Naive thymus-derived CD4-positive, alpha-beta T cell (primary cell): Measurements from ENCODE around the gene COL4A1. TPM values are rescaled to one million over a fixed set of nuclear protein-coding genes. Genes with fewer than 3 reads are reported as not detected.

ENCODE experiments used
- ATAC-seq: fragments of 150-1000 bp; cut with Tn5 transposase; 2 replicates; pipeline ENCODE4 v1.10.0; 2021; ENCODE audit warnings: mild to moderate bottlenecking, moderate library complexity
- CTCF ChIA-PET: fragments of 350-600 bp; sonication (Branson Sonifier 250); formaldehyde crosslinking; loops from one replicate; lab custom pipeline; 2021; ENCODE audit warnings: antibody characterized with exemption; lab: Charles Lee
- POLR2A ChIA-PET: fragments of 350-600 bp; sonication (Branson Sonifier 250); formaldehyde crosslinking; loops from one replicate; lab custom pipeline; 2021; ENCODE audit warnings: antibody characterized with exemption, inconsistent platforms; lab: Charles Lee
- DNase-seq, 9 donors: peaks; one replicate each; pipeline versions ENCODE4 v3.0.0 to v3.0.0-alpha.2; 2020 to 2022; ENCODE audit warnings: mixed read lengths in 1 of 9
- H3K27ac ChIP-seq: one replicate; pipeline ENCODE4 v1.7.0; 2013; ENCODE audit warnings: mild to moderate bottlenecking, low read depth, low read length, moderate library complexity
- H3K27me3 ChIP-seq, 2 donors: one replicate each; pipeline ENCODE4 v1.7.0; 2013; ENCODE audit warnings: low read length in 2 of 2, mild to moderate bottlenecking in 2 of 2, moderate library complexity in 2 of 2; ENCODE audit not compliant: control insufficient read depth in 2 of 2, insufficient read depth in 2 of 2
- H3K36me3 ChIP-seq, 3 experiments: 1 replicate in 2 of 3; 2 replicates in 1 of 3; pipeline ENCODE4 v1.7.0; 2013; ENCODE audit warnings: low read length in 3 of 3, mild to moderate bottlenecking in 3 of 3, moderate library complexity in 1 of 3; ENCODE audit not compliant: insufficient read depth in 3 of 3, control insufficient read depth in 2 of 3
- H3K4me1 ChIP-seq, 2 donors: one replicate each; pipeline ENCODE4 v1.7.0; 2013; ENCODE audit warnings: low read length in 2 of 2, mild to moderate bottlenecking in 2 of 2, moderate library complexity in 1 of 2; ENCODE audit not compliant: control insufficient read depth in 2 of 2, insufficient read depth in 2 of 2
- H3K4me3 ChIP-seq: 2 replicates; pipeline ENCODE4 v1.7.0; 2013; ENCODE audit warnings: mild to moderate bottlenecking, low read length
- H3K9me3 ChIP-seq, 3 experiments: 1 replicate in 2 of 3; 2 replicates in 1 of 3; pipeline ENCODE4 v1.7.0; 2013; ENCODE audit warnings: low read length in 3 of 3; ENCODE audit not compliant: control insufficient read depth in 2 of 3
- H3K27ac Mint-ChIP-seq, 9 donors: one replicate each; pipeline ENCODE4 v1.8.0; 2020 to 2022; ENCODE audit warnings: mixed read lengths in 9 of 9, mild to moderate bottlenecking in 8 of 9, moderate library complexity in 5 of 9, inconsistent platforms in 2 of 9
- H3K27me3 Mint-ChIP-seq, 5 donors: one replicate each; pipeline ENCODE4 v1.8.0; 2021 to 2022; ENCODE audit warnings: mixed read lengths in 5 of 5, mild to moderate bottlenecking in 1 of 5
- H3K36me3 Mint-ChIP-seq, 5 donors: one replicate each; pipeline ENCODE4 v1.8.0; 2020 to 2022; ENCODE audit warnings: mixed read lengths in 5 of 5, mild to moderate bottlenecking in 3 of 5, inconsistent platforms in 1 of 5
- H3K4me1 Mint-ChIP-seq, 7 donors: one replicate each; pipeline ENCODE4 v1.8.0; 2020 to 2022; ENCODE audit warnings: mixed read lengths in 7 of 7, mild to moderate bottlenecking in 3 of 7, inconsistent platforms in 1 of 7
- H3K4me3 Mint-ChIP-seq, 10 donors: one replicate each; pipeline ENCODE4 v1.8.0; 2020 to 2022; ENCODE audit warnings: mild to moderate bottlenecking in 10 of 10, mixed read lengths in 10 of 10, moderate library complexity in 6 of 10, inconsistent platforms in 2 of 10
- H3K9me3 Mint-ChIP-seq, 11 donors: one replicate each; pipeline ENCODE4 v1.8.0; 2020 to 2022; ENCODE audit warnings: mixed read lengths in 11 of 11, mild to moderate bottlenecking in 4 of 11, inconsistent platforms in 1 of 11, moderate library complexity in 1 of 11
- intact Hi-C, 2 donors: fragments of 100-400 bp; cut with micrococcal nuclease; formaldehyde crosslinking; loops; one replicate each; pipeline ENCODE4 v1.15.1; 2023
- polyA plus RNA-seq, 2 donors: library from polyadenylated mRNA; unstranded; fragments of 300-500 nt; fragmentation: Illumina TruSeq; gene quantifications; one replicate each; pipeline ENCODE4 v1.2.3, GENCODE V29; 2021
- total RNA-seq, 6 experiments: library from RNA in 5 of 6; stranded (reverse) in 5 of 6; gene quantifications; 1 replicate in 5 of 6; 2 replicates in 1 of 6; pipeline ENCODE4 v1.2.3 and lab custom pipeline; 2021 to 2026

Gene COL4A1
- total and polyA plus RNA-seq, 7 experiments from 2014 or later = 0.24 TPM; not detected in 6

- H3K36me3 Mint-ChIP-seq = no peaks in the 10 kb centered on the region
- ChIA-PET POLR2A (no interaction called here), CTCF (no interaction called here)
- no peak overlapping the region for H3K27ac Mint-ChIP-seq
- Histone ChIP-seq H3K27ac (no peak overlapping the region), H3K4me3 (no peak overlapping the region), H3K4me1 (peaks cover 4 to 6% of the 10 kb centered on the region in 2 donors), H3K27me3 (no peaks in the 10 kb centered on the region), H3K9me3 (no peaks in the 10 kb centered on the region), H3K36me3 (no peaks in the 10 kb centered on the region)
- H3K9me3 Mint-ChIP-seq = peaks cover 0 to 15% (median 12%) of the 10 kb centered on the region in 11 donors
- peak overlapping the region in 6 of 10 donors; percentile 9 to 40 (median 21) for H3K4me3 Mint-ChIP-seq
- DNase-seq (no peak), ATAC-seq (no peak)
- peaks cover 9 to 15% (median 11%) of the 10 kb centered on the region in 7 donors for H3K4me1 Mint-ChIP-seq
- intact Hi-C loops = loop anchor here in 1 of 2 donors (5.0 kb wide), 1 partner anchor 351 kb away; the partner anchor contains the start of gene IRS2
- H3K27me3 Mint-ChIP-seq = peaks cover 27 to 54% (median 47%) of the 10 kb centered on the region in 5 donors
Observed at GRCh38 chr13:110138700-110139036, 168.3 kb downstream of the COL4A1 start.

- H3K36me3 ChIP-seq = no peaks in the 10 kb centered on the region
- Mint-ChIP-seq H3K9me3 (peaks cover 0 to 14% (median 12%) of the 10 kb centered on the region in 11 donors), H3K4me3 (peak overlapping the region; percentile 65 to 85 (median 80)), H3K27ac (peak overlapping the region in 3 of 9 donors; percentile 20 to 66 (median 38)), H3K27me3 (peaks cover 27 to 53% (median 46%) of the 10 kb centered on the region in 5 donors), H3K36me3 (no peaks in the 10 kb centered on the region), H3K4me1 (peaks cover 9 to 15% (median 11%) of the 10 kb centered on the region in 7 donors)
- CTCF ChIA-PET = no interaction called here
- H3K4me3 ChIP-seq = peak overlapping the region; percentile 38
- H3K27ac ChIP-seq = no peak overlapping the region
- DNase-seq (peak in 2 of 9 donors; percentile 36 to 78), ATAC-seq (peak; percentile 85)
- H3K4me1 ChIP-seq = peaks cover 4 to 6% of the 10 kb centered on the region in 2 donors
- POLR2A ChIA-PET = no interaction called here
- H3K9me3 ChIP-seq = no peaks in the 10 kb centered on the region
- H3K27me3 ChIP-seq = no peaks in the 10 kb centered on the region
- intact Hi-C loops = loop anchor here in 1 of 2 donors (5.0 kb wide), 1 partner anchor 351 kb away; the partner anchor contains the start of gene IRS2
Observed at GRCh38 chr13:110138010-110138699, 168.8 kb downstream of the COL4A1 start.

GRCh38 chr13:110137680-110138009 lies 169.3 kb downstream of the COL4A1 start:
- POLR2A ChIA-PET = no interaction called here
- Histone ChIP-seq H3K4me1 (peaks cover 4 to 6% of the 10 kb centered on the region in 2 donors), H3K27ac (no peak overlapping the region), H3K9me3 (no peaks in the 10 kb centered on the region), H3K27me3 (no peaks in the 10 kb centered on the region), H3K36me3 (no peaks in the 10 kb centered on the region), H3K4me3 (peak overlapping the region; percentile 38)
- H3K27ac Mint-ChIP-seq = peak overlapping the region in 3 of 9 donors; percentile 20 to 66 (median 38)
- peaks cover 27 to 49% (median 41%) of the 10 kb centered on the region in 5 donors for H3K27me3 Mint-ChIP-seq
- DNase-seq (no peak), ATAC-seq (peak; percentile 56)
- CTCF ChIA-PET = no interaction called here
- H3K9me3 Mint-ChIP-seq = peaks cover 0 to 10% (median 7%) of the 10 kb centered on the region in 11 donors
- intact Hi-C loops = loop anchor here in 1 of 2 donors (5.0 kb wide), 1 partner anchor 350 kb away; the partner anchor contains the start of gene IRS2
- H3K4me1 Mint-ChIP-seq = peaks cover 9 to 15% (median 11%) of the 10 kb centered on the region in 7 donors
- H3K4me3 Mint-ChIP-seq = peak overlapping the region; percentile 65 to 85 (median 80)
- no peaks in the 10 kb centered on the region for H3K36me3 Mint-ChIP-seq

- Histone ChIP-seq H3K27ac (no peak overlapping the region), H3K27me3 (no peaks in the 10 kb centered on the region), H3K4me1 (peaks cover 4 to 6% of the 10 kb centered on the region in 2 donors), H3K36me3 (no peaks in the 10 kb centered on the region), H3K4me3 (no peak overlapping the region), H3K9me3 (no peaks in the 10 kb centered on the region)
- H3K27me3 Mint-ChIP-seq = peaks cover 27 to 53% (median 38%) of the 10 kb centered on the region in 5 donors
- POLR2A ChIA-PET = no interaction called here
- intact Hi-C loops = loop anchor here in 1 of 2 donors (5.0 kb wide), 1 partner anchor 350 kb away; the partner anchor contains the start of gene IRS2
- ATAC-seq (no peak), DNase-seq (no peak)
- peaks cover 0 to 4% (median 1%) of the 10 kb centered on the region in 11 donors for H3K9me3 Mint-ChIP-seq
- CTCF ChIA-PET = no interaction called here
- H3K27ac Mint-ChIP-seq = no peak overlapping the region
- peak overlapping the region in 8 of 10 donors; percentile 65 to 85 (median 82) for H3K4me3 Mint-ChIP-seq
- H3K36me3 Mint-ChIP-seq = no peaks in the 10 kb centered on the region
- H3K4me1 Mint-ChIP-seq = peaks cover 9 to 15% (median 11%) of the 10 kb centered on the region in 7 donors
Observed at GRCh38 chr13:110136660-110137585, 170.0 kb downstream of the COL4A1 start.

GRCh38 chr13:110135977-110136597 lies 170.9 kb downstream of the COL4A1 start:
- ATAC-seq = no peak
- no peak overlapping the region for H3K27ac ChIP-seq
- no peaks in the 10 kb centered on the region for H3K36me3 ChIP-seq
- no peak overlapping the region for H3K4me3 ChIP-seq
- ChIA-PET POLR2A (no interaction called here), CTCF (no interaction called here)
- peaks cover 0 to 3% (median 0%) of the 10 kb centered on the region in 11 donors for H3K9me3 Mint-ChIP-seq
- no peak for DNase-seq
- no peak overlapping the region for H3K27ac Mint-ChIP-seq
- H3K36me3 Mint-ChIP-seq = no peaks in the 10 kb centered on the region
- H3K4me1 Mint-ChIP-seq = peaks cover 9 to 15% (median 11%) of the 10 kb centered on the region in 7 donors
- no peaks in the 10 kb centered on the region for H3K27me3 ChIP-seq
- peak overlapping the region in 1 of 10 donors; percentile 12 for H3K4me3 Mint-ChIP-seq
- H3K4me1 ChIP-seq = peaks cover 4 to 6% of the 10 kb centered on the region in 2 donors
- no peaks in the 10 kb centered on the region for H3K9me3 ChIP-seq
- peaks cover 27 to 53% (median 34%) of the 10 kb centered on the region in 5 donors for H3K27me3 Mint-ChIP-seq
- intact Hi-C loops = loop anchor here in 1 of 2 donors (5.0 kb wide), 1 partner anchor 349 kb away; the partner anchor contains the start of gene IRS2

GRCh38 chr13:110134801-110135200 lies 172.2 kb downstream of the COL4A1 start:
- Mint-ChIP-seq H3K4me1 (peaks cover 9 to 15% (median 11%) of the 10 kb centered on the region in 7 donors), H3K27ac (no peak overlapping the region), H3K9me3 (peaks cover 0 to 1% (median 0%) of the 10 kb centered on the region in 11 donors), H3K36me3 (no peaks in the 10 kb centered on the region), H3K4me3 (no peak overlapping the region), H3K27me3 (peaks cover 28 to 55% (median 32%) of the 10 kb centered on the region in 5 donors)
- Histone ChIP-seq H3K4me3 (no peak overlapping the region), H3K4me1 (peaks cover 4 to 6% of the 10 kb centered on the region in 2 donors), H3K9me3 (no peaks in the 10 kb centered on the region), H3K27ac (no peak overlapping the region), H3K36me3 (no peaks in the 10 kb centered on the region), H3K27me3 (no peaks in the 10 kb centered on the region)
- ATAC-seq = no peak
- intact Hi-C loops = loop anchor here in 1 of 2 donors (5.0 kb wide), 1 partner anchor 348 kb away; the partner anchor contains the start of gene IRS2
- CTCF ChIA-PET = no interaction called here
- POLR2A ChIA-PET = no interaction called here
- DNase-seq = no peak
